ENCODE data around the gene BMP6.
A peak's percentile ranks its signal among the peaks of the same experiment; 100 is the strongest.

BMP6 gene

GRCh38 chr6:7922596-7922995 lies 196.7 kb downstream of the BMP6 start:
- DNase-seq (ENCODE audit: low read depth, low spot score): peak; percentile 64

GRCh38 chr6:7924867-7925266 lies 199.0 kb downstream of the BMP6 start:
- no peak for DNase-seq (ENCODE audit: low read depth, low spot score)

All from brain pericyte (primary cell).